Amygdala (tissue), 56 donors: ENCODE results near the gene KLHDC8A.

Experiments used
- DNase-seq, 56 donors: peaks; one replicate each; lab custom pipeline; 2025; lab: John Stamatoyannopoulos, UW

Gene KLHDC8A

GRCh38 chr1:205346956-205347574 lies 9.7 kb downstream of the KLHDC8A start:
- DNase-seq: no peak

GRCh38 chr1:205345761-205346160 lies 11.0 kb downstream of the KLHDC8A start:
- no peak for DNase-seq

GRCh38 chr1:205344066-205344928 lies 12.4 kb downstream of the KLHDC8A start:
- DNase-seq: peak in 14 of 56 donors; percentile 10 to 67 (median 28)

- DNase-seq: no peak
These were observed 13.2 kb downstream of the KLHDC8A start for GRCh38 chr1:205343431-205344065.

- no peak for DNase-seq
These were observed 13.7 kb downstream of the KLHDC8A start for GRCh38 chr1:205342986-205343385.

- no peak for DNase-seq
These were observed 16.0 kb downstream of the KLHDC8A start for GRCh38 chr1:205340676-205341075.

- no peak for DNase-seq
These were observed 17.0 kb downstream of the KLHDC8A start for GRCh38 chr1:205339717-205340116.

GRCh38 chr1:205339197-205339702 lies 17.5 kb downstream of the KLHDC8A start:
- DNase-seq: no peak

GRCh38 chr1:205338011-205338410 lies 18.7 kb downstream of the KLHDC8A start:
- DNase-seq: no peak

- no peak for DNase-seq
These were observed 19.2 kb downstream of the KLHDC8A start for GRCh38 chr1:205337481-205337880.

GRCh38 chr1:205335692-205336091 lies 21.0 kb downstream of the KLHDC8A start:
- peak in 51 of 56 donors; percentile 27 to 84 (median 63) for DNase-seq

- no peak for DNase-seq
These were observed 24.5 kb downstream of the KLHDC8A start for GRCh38 chr1:205332015-205332791.

GRCh38 chr1:205330150-205330549 lies 26.6 kb downstream of the KLHDC8A start:
- no peak for DNase-seq

GRCh38 chr1:205329719-205330118 lies 27.0 kb downstream of the KLHDC8A start:
- DNase-seq: no peak

- DNase-seq: no peak
These were observed 28.2 kb downstream of the KLHDC8A start for GRCh38 chr1:205328476-205328875.

GRCh38 chr1:205326812-205327466 lies 29.8 kb downstream of the KLHDC8A start:
- DNase-seq: no peak

GRCh38 chr1:205325334-205325884 lies 31.3 kb downstream of the KLHDC8A start:
- DNase-seq: peak in 44 of 56 donors; percentile 6 to 88 (median 44)

GRCh38 chr1:205324781-205325180 lies 31.9 kb downstream of the KLHDC8A start:
- DNase-seq: no peak

GRCh38 chr1:205323794-205324193 lies 32.9 kb downstream of the KLHDC8A start:
- no peak for DNase-seq

- no peak for DNase-seq
These were observed 34.8 kb downstream of the KLHDC8A start for GRCh38 chr1:205321959-205322283.
